Measurements from ENCODE around the gene NDST1.
"Not testable (repeated sequence)": the region's sequence is repeated elsewhere in the genome, so short reads cannot be mapped to it uniquely, and the experiment has no call there.

NDST1 gene

GRCh38 chr5:150508277-150508640, 328 bp downstream of the NDST1 start:
- DNase-seq (ENCODE audit: low spot score): no peak

DNA sequence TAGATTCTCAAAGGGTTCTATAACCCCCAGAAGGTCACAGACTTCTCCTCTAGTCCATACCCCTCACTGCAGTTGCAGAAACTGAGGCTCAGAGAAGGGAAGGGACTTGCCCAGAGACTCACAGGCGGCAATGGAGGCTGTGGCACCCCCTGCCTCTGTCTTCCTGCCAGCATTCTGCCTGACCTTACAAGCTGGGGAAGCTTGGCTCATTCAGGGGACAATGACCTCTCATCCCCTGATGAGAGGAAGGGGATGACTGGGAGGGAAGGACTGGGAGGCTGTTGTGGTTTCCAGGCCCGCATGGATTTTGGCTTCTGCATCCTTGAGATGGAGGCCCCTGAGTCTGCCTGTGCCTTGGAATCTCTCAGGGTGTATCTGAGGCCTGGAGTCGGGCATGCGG, 897 bp downstream of the NDST1 start:
- no peak for DNase-seq (ENCODE audit: low spot score)

GRCh38 chr5:150509992-150510391, 2.1 kb downstream of the NDST1 start:
- DNase-seq (ENCODE audit: low spot score): no peak

- no peak for DNase-seq (ENCODE audit: low spot score)
Measured at GRCh38 chr5:150510460-150511263, 2.7 kb downstream of the NDST1 start.

- no peak for DNase-seq (ENCODE audit: low spot score)
Measured at GRCh38 chr5:150511578-150512367, 3.8 kb downstream of the NDST1 start.

- no peak for DNase-seq (ENCODE audit: low spot score)
Measured at GRCh38 chr5:150512368-150512747, 4.4 kb downstream of the NDST1 start.

- DNase-seq (ENCODE audit: low spot score): no peak
Measured at GRCh38 chr5:150513375-150514309, 5.7 kb downstream of the NDST1 start.

DNA sequence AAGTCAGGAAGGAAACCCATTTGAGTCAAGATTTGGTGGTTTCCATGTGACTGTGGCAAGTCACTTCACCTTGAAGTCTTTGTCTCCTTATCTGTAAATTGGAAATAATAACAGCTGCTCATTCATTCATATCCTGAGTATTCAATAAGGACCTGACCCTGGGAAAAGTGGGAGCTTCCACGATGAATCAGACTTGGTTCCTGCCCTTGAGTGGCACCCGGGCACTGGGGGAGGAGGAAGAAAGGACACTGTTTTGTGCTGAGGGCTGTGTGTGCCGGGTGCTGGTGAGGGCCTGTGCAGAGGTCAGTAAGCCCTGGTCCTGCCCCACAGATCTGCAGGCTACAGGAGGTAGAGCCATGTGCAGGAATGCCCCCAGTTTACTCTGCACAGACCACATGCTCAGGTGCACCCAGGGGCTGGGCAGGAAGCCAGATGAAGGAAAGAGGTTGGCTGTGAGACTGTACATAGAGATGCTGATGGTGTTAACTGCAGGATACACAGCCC, 6.8 kb downstream of the NDST1 start:
- DNase-seq (ENCODE audit: low spot score): no peak

DNA sequence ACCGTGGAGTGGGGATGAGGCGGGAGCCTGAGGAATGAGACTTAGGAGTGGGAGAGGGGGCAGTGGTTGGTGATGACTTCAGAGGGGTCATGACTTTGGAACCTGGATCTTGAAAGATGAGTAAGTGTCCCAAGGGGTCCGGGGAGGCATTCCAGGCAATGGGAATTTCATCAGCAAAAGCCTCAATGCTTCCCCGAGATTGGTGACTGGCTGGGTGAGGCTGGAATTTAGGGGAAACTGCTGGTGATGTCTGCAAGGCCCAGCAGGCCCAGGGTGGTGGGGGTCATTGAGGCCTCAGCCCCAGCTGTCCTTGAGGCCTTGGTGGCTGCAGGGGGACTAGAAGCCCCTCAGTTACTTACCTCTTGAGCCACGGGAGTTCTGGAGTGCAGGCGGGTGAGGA, 7.5 kb downstream of the NDST1 start:
- no peak for DNase-seq (ENCODE audit: low spot score)

GRCh38 chr5:150516011-150516410, 8.1 kb downstream of the NDST1 start:
- no peak for DNase-seq (ENCODE audit: low spot score)

DNA sequence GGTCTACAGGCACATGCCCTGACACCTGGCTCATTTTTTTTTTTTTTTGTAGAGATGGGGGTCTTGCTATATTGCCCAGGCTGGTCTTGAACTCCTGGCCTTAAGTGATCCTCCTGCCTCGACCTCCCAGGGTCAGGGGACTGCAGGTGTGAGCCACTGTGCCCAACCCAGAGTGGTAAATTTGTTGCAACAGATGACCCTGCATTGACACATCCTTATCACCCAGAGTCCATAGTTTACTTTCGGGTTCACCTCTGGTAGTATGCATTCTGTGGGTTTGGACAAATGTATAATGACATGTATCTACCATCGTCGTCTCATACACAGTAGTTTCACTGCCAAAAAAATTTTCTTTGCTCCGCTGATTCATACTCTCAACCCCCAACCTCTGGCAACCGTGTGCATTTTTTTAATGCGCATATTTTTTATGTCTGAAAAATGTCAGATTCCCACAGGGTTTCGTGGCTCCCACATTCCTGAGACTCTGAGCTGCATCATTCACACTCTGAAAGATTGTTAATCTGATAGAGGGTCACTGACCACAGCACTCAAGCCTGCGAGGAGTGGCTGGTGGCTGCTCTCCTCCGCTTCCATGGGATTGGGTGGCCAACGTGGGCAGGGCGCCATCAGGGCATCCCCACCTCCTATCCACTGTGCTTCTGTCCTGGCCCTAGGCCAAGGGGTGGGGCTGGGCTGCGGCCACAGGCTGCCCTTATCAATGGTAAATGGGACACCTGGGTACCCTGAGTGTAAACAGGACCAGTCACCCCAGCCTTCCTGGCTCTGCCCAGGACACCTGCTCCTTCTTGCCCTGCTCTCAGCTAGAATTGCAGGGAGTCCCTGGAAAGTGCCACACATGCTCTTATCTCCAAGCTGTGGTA, 9.6 kb downstream of the NDST1 start:
- DNase-seq (ENCODE audit: low spot score): no peak

DNA sequence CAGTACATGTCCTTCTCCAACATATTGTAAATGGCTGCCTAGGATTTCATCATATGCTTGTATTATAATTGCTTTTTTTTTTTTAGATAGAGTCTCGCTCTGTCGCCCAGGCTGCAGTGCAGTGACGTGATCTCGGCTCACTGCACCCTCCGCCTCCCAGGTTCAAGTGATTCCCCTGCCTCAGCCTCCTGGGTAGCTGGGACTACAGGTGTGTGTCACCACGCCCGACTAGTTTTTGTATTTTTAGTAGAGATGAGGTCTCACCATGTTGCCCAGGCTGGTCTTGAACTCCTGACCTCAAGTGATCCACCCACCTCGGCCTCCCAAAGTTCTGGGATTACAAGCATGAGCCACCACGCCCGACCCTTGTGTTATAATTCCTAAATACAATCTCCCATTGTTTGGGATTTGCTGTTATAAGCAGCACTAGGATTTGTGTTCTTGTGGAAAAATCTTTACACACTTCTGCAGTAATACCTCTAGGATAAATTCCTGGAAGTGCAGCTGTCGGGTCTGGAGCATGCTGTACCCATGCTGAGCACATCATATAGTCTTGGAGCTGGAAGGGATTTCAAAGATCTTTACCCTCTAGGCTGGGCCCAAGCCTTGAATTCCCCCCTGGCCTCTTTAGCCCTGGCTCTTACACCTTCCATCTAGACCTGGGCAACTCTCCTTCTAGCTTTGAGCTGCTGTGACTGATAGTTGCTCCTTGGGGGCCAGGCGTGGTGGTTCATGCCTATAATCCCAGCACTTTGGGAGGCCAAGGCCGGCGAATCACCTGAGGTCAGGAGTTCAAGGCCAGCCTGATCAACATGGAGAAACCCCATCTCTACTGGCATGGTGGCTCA, 11.0 kb downstream of the NDST1 start:
- not testable (repeated sequence) for DNase-seq (ENCODE audit: low spot score)

DNA sequence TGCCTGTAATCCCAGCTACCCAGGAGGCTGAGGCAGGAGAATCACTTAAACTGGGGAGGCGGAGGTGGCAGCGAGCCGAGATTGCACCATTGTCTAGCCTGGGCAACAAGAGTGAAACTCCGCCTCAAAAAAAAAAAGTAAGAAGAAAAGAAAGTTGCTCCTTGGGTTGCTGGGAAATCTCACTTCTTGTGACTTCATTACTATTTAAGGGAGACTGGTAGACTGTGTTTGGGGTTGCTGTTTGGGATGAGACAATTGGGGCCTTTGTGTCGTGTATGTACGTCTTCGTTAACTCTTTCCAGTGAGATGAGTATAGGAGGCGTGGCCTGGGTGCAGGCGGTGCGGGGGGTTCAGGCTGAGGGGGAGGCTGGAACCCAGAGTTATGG, 11.6 kb downstream of the NDST1 start:
- DNase-seq (ENCODE audit: low spot score): no peak

DNA sequence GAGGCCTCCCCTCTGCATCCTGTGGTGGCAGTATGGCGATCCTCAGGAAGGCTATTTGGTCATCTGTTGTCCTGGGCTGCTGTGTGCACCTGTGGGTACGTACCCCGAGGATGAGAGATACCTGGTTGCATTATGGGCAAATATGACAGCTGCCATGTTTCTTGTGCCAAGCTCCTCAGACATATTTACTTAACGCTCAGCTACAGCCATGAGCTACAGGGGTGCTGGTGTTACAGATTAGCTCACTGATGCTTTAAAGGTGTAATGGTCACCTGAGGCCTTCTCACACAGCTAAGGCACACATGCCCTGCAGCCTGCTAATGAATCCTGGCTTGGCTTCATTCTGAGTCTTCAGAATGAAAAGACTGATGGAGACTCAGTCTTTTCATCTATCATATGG, 12.0 kb downstream of the NDST1 start:
- no peak for DNase-seq (ENCODE audit: low spot score)

DNA sequence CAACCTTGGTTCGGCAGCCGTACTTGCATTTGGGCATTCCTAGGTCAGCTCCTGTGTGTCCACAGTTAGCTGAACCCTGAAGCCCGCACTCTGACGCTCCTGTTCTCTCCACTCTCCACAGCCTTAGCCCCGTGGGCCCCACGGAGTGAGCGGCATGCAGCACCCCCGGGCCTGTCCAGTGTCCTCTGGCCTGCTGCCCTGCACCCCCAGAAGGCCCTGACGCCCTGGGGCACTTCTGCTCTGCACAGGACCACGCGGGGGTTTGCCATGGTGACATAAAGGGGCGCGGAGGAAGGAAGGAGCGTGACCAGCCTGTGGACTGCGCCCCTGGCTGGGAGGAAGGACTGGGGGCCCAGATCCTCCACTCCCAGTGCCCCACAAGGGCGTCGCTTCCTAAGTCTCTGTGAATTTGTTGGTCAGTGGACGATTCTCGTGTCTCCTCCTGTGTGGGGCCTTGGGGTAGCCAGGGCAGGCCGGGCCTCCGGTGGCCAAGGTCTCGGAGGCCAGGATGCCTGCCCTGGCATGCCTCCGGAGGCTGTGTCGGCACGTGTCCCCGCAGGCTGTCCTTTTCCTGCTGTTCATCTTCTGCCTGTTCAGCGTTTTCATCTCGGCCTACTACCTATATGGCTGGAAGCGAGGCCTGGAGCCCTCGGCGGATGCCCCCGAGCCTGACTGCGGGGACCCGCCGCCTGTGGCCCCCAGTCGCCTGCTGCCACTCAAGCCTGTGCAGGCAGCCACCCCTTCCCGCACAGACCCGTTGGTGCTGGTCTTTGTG, 13.0 kb downstream of the NDST1 start:
- DNase-seq (ENCODE audit: low spot score): no peak

DNA sequence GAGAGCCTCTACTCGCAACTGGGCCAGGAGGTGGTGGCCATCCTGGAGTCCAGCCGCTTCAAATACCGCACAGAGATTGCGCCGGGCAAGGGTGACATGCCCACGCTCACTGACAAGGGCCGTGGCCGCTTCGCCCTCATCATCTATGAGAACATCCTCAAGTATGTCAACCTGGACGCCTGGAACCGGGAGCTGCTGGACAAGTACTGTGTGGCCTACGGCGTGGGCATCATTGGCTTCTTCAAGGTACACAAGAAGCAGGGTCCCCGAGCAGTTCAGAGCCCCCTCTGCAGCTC, 13.5 kb downstream of the NDST1 start:
- no peak for DNase-seq (ENCODE audit: low spot score)

- no peak for DNase-seq (ENCODE audit: low spot score)
Measured at GRCh38 chr5:150521939-150522503, 14.1 kb downstream of the NDST1 start.

DNA sequence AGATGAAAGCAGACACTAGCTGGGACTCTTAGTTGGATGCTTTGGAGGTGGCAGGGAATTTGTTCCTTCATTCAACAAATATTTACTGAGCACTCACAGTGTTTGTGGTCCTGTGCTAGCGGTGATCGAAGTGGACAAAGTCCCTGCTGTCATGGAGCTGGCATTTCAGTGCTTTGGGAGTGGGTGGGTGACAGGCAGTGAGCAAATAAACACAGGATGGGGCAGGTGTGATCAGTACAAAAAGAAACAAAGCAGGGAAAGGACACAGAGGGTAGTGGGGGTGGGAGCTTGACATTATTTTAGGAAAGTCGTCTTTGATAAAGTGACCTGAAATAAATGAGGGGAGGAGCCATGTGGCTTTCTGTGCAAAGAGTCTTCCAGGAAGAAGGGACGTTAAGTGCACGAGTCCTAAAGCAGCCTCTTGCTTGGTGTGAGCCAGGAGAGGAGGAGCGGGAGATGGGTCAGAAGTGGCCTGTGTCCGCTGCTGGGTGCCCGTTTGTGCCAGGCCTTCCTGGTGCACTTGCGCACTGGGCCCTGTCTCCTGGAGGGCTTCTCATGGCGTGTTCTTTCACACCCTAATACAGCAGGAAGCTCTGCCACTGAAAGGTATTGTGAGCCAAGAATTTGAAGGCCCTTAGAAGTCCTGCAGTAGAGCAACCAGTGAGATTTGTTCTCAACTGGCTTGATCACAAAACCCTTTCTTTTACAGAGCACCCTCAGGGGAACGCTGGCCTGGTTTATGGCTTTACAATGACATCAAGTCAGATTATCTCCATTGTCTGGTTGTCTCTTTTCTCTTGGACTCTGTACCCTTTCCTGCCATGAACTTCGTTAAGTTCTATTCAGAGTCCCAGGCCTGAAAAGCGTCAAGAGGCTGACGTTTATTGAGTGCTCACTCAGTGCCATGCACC, 14.8 kb downstream of the NDST1 start:
- DNase-seq (ENCODE audit: low spot score): no peak
